Effector CD8-positive, alpha-beta T cell (primary cell): ENCODE measurements around the gene LRRC23.
"Not testable (repeated sequence)": the region's sequence is repeated elsewhere in the genome, so short reads cannot be mapped to it uniquely, and the experiment has no call there.

Source experiments
- DNase-seq: peaks from one replicate; lab custom pipeline; 2025; lab: John Stamatoyannopoulos, UW

LRRC23 gene

GRCh38 chr12:6872073-6873048 lies 32.3 kb upstream of the LRRC23 start:
- DNase-seq = peak; percentile 73

- DNase-seq = peak; percentile 96
These were observed 31.3 kb upstream of the LRRC23 start, which contains the start of gene SPSB2 for GRCh38 chr12:6873094-6874014. TSS of gene SPSB2 (minus strand) at chr12:6873303. CDS start at chr12:6872901, 402 bp downstream.

GRCh38 chr12:6874015-6874368 lies 30.6 kb upstream of the LRRC23 start:
- DNase-seq = not testable (repeated sequence)

- not testable (repeated sequence) for DNase-seq
These were observed 24.8 kb upstream of the LRRC23 start for GRCh38 chr12:6879824-6880223.

- no peak for DNase-seq
These were observed 21.4 kb upstream of the LRRC23 start for GRCh38 chr12:6883252-6883651.

- no peak for DNase-seq
These were observed 20.9 kb upstream of the LRRC23 start for GRCh38 chr12:6883683-6884082.

- no peak for DNase-seq
These were observed 20.1 kb upstream of the LRRC23 start for GRCh38 chr12:6884539-6884938.

GRCh38 chr12:6886206-6886999 lies 18.2 kb upstream of the LRRC23 start:
- not testable (repeated sequence) for DNase-seq

GRCh38 chr12:6887460-6887859 lies 17.2 kb upstream of the LRRC23 start:
- DNase-seq = no peak

- DNase-seq = no peak
These were observed 16.3 kb upstream of the LRRC23 start for GRCh38 chr12:6888360-6888759.

GRCh38 chr12:6888794-6889193 lies 15.8 kb upstream of the LRRC23 start:
- DNase-seq = not testable (repeated sequence)

- not testable (repeated sequence) for DNase-seq
These were observed 14.6 kb upstream of the LRRC23 start for GRCh38 chr12:6889775-6890573.

GRCh38 chr12:6890789-6891645 lies 13.6 kb upstream of the LRRC23 start:
- peak; percentile 97 for DNase-seq

GRCh38 chr12:6891646-6892001 lies 13.0 kb upstream of the LRRC23 start:
- DNase-seq = no peak

GRCh38 chr12:6892683-6893082 lies 11.9 kb upstream of the LRRC23 start:
- not testable (repeated sequence) for DNase-seq

- DNase-seq = no peak
These were observed 10.3 kb upstream of the LRRC23 start for GRCh38 chr12:6894321-6894720.

GRCh38 chr12:6896846-6897435 lies 7.7 kb upstream of the LRRC23 start:
- DNase-seq = no peak

- no peak for DNase-seq
These were observed 5.2 kb upstream of the LRRC23 start for GRCh38 chr12:6899427-6899826.

- DNase-seq = no peak
These were observed 4.6 kb upstream of the LRRC23 start for GRCh38 chr12:6899837-6900519.
